HEK293 (cell line): Measurements from ENCODE around the gene RBBP8.

ENCODE experiments used
- ELK4 ChIP-seq: IDR thresholded peaks from 2 replicates; pipeline ENCODE4 v1.6.1; 2011; ENCODE audit warnings: mild to moderate bottlenecking, low read depth, low read length, borderline replicate concordance
- KLF1 ChIP-seq: fragments of 450-650 bp; formaldehyde crosslinking; IDR thresholded peaks from 2 replicates; pipeline ENCODE4 v1.5.1; 2016; ENCODE audit warnings: missing biosample characterization, missing genetic modification characterization
- REPIN1 ChIP-seq: fragments of 450-650 bp; formaldehyde crosslinking; IDR thresholded peaks from 2 replicates; pipeline ENCODE4 v1.5.1; 2017; ENCODE audit warnings: missing biosample characterization, missing genetic modification characterization, low read depth
- ZBTB7A ChIP-seq: fragments of 450-650 bp; formaldehyde crosslinking; IDR thresholded peaks from 2 replicates; pipeline ENCODE4 v1.5.1; 2016; ENCODE audit warnings: low read depth, missing biosample characterization, missing genetic modification characterization
- ZEB2 ChIP-seq: fragments of 450-650 bp; formaldehyde crosslinking; IDR thresholded peaks from 2 replicates; pipeline ENCODE4 v1.5.1; 2016; ENCODE audit warnings: missing biosample characterization, missing genetic modification characterization
- ZNF146 ChIP-seq: fragments of 450-650 bp; formaldehyde crosslinking; IDR thresholded peaks from 2 replicates; pipeline ENCODE4 v1.5.1; 2016; ENCODE audit warnings: missing biosample characterization, missing genetic modification characterization
- ZNF239 ChIP-seq: fragments of 450-650 bp; formaldehyde crosslinking; IDR thresholded peaks from 2 replicates; pipeline ENCODE4 v1.5.1; 2016; ENCODE audit warnings: missing biosample characterization, missing genetic modification characterization
- ZNF433 ChIP-seq: fragments of 450-650 bp; formaldehyde crosslinking; IDR thresholded peaks from 2 replicates; pipeline ENCODE4 v1.5.1; 2016; ENCODE audit warnings: missing biosample characterization, missing genetic modification characterization, low read depth
- ZNF558 ChIP-seq: fragments of 450-650 bp; formaldehyde crosslinking; IDR thresholded peaks from 2 replicates; pipeline ENCODE4 v1.5.1; 2016; ENCODE audit warnings: missing biosample characterization, missing genetic modification characterization
- TF ChIP-seq, protein P1 (sequence below): fragments of 450-650 bp; formaldehyde crosslinking; IDR thresholded peaks from 2 replicates; pipeline ENCODE4 v1.5.1; 2016; ENCODE audit warnings: missing biosample characterization, missing genetic modification characterization
- TF ChIP-seq, protein P2 (sequence below): fragments of 450-650 bp; formaldehyde crosslinking; IDR thresholded peaks from 2 replicates; pipeline ENCODE4 v1.5.1; 2017; ENCODE audit warnings: missing biosample characterization, mild to moderate bottlenecking, missing genetic modification characterization, moderate library complexity
- TF ChIP-seq, protein P3 (sequence below): sonication (generic); formaldehyde crosslinking; IDR thresholded peaks from 2 replicates; pipeline ENCODE4 v1.8.1; 2022; ENCODE audit warnings: mild to moderate bottlenecking, moderate library complexity, missing genetic modification reagents

DNA sequence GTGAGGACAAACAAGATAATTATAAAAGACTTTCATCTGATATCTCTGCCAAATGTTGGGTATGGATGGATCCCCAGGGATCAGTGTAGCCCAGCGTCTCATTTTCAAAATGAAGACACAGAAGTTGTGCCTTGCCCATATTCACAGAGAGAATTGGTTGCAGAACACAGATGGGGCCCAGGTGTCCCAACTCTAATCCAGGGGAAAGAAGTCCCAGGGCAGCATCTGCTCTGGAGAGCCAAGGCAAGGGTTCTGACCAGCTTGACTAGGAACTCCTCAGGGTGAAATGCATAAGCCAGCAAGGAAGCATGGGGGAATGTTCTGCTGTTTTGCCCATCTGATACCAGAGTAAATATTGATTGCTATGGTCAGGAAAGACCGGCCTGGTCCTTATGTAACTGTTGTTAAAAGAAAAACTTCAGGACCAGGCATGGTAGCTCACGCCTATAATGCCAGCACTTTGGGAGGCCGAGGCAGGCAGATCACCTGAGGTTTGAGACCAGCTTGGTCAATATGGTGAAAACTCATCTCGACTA is 133.4 kb downstream of the RBBP8 start:
- TF ChIP-seq ZNF239 (tag by site-specific recombination): no peak
- TF ChIP-seq, protein P1, sequence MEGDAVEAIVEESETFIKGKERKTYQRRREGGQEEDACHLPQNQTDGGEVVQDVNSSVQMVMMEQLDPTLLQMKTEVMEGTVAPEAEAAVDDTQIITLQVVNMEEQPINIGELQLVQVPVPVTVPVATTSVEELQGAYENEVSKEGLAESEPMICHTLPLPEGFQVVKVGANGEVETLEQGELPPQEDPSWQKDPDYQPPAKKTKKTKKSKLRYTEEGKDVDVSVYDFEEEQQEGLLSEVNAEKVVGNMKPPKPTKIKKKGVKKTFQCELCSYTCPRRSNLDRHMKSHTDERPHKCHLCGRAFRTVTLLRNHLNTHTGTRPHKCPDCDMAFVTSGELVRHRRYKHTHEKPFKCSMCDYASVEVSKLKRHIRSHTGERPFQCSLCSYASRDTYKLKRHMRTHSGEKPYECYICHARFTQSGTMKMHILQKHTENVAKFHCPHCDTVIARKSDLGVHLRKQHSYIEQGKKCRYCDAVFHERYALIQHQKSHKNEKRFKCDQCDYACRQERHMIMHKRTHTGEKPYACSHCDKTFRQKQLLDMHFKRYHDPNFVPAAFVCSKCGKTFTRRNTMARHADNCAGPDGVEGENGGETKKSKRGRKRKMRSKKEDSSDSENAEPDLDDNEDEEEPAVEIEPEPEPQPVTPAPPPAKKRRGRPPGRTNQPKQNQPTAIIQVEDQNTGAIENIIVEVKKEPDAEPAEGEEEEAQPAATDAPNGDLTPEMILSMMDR: no peak
- TF ChIP-seq ELK4: no peak
- no peak for TF ChIP-seq ZEB2 (tag by site-specific recombination)
- no peak for TF ChIP-seq ZNF146
- no peak for TF ChIP-seq ZBTB7A (tag by site-specific recombination)
- no peak for TF ChIP-seq ZNF558 (tag by site-specific recombination)
- no peak for TF ChIP-seq REPIN1 (tag by site-specific recombination)
- TF ChIP-seq, protein P2, sequence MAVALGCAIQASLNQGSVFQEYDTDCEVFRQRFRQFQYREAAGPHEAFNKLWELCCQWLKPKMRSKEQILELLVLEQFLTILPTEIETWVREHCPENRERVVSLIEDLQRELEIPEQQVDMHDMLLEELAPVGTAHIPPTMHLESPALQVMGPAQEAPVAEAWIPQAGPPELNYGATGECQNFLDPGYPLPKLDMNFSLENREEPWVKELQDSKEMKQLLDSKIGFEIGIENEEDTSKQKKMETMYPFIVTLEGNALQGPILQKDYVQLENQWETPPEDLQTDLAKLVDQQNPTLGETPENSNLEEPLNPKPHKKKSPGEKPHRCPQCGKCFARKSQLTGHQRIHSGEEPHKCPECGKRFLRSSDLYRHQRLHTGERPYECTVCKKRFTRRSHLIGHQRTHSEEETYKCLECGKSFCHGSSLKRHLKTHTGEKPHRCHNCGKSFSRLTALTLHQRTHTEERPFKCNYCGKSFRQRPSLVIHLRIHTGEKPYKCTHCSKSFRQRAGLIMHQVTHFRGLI (tag by site-specific recombination): no peak
- TF ChIP-seq KLF1 (tag by site-specific recombination): no peak
- TF ChIP-seq, protein P3, sequence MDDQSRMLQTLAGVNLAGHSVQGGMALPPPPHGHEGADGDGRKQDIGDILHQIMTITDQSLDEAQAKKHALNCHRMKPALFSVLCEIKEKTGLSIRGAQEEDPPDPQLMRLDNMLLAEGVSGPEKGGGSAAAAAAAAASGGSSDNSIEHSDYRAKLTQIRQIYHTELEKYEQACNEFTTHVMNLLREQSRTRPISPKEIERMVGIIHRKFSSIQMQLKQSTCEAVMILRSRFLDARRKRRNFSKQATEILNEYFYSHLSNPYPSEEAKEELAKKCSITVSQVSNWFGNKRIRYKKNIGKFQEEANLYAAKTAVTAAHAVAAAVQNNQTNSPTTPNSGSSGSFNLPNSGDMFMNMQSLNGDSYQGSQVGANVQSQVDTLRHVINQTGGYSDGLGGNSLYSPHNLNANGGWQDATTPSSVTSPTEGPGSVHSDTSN: no peak
- TF ChIP-seq ZNF433: no peak
